Osteoblast (primary cell): ENCODE measurements around the gene KAT6B. TPM values are rescaled to one million over a fixed set of nuclear protein-coding genes. Genes with fewer than 3 reads are reported as not detected.
A peak's percentile ranks its signal among the peaks of the same experiment; 100 is the strongest.

Experiments used
- DNase-seq: peaks from one replicate; pipeline ENCODE4 v3.0.0; 2011; ENCODE audit warnings: low spot score, mixed read lengths; ENCODE audit not compliant: insufficient read length; ENCODE audit errors: missing footprints
- H2AFZ ChIP-seq: 2 replicates; pipeline ENCODE4 v1.6.0; 2011; ENCODE audit warnings: mild to moderate bottlenecking, low read length
- H3K27ac ChIP-seq: 2 replicates; pipeline ENCODE4 v1.5.1; 2011; ENCODE audit warnings: mild to moderate bottlenecking, low read depth, low read length, moderate library complexity
- H3K27me3 ChIP-seq: 2 replicates; pipeline ENCODE4 v1.6.0; 2012; ENCODE audit warnings: mild to moderate bottlenecking, control low read depth, inconsistent platforms, low read length, moderate library complexity; ENCODE audit not compliant: insufficient read depth
- H3K36me3 ChIP-seq: 2 replicates; pipeline ENCODE4 v1.5.1; 2011; ENCODE audit warnings: mild to moderate bottlenecking, low read length, control low read depth, moderate library complexity; ENCODE audit not compliant: insufficient read depth
- H3K4me1 ChIP-seq: 2 replicates; pipeline ENCODE4 v1.5.1; 2011; ENCODE audit warnings: mild to moderate bottlenecking, low read length, control low read depth, moderate library complexity; ENCODE audit not compliant: insufficient read depth
- H3K4me2 ChIP-seq: 2 replicates; pipeline ENCODE4 v1.6.0; 2011; ENCODE audit warnings: mild to moderate bottlenecking, low read length; ENCODE audit not compliant: insufficient read depth
- H3K4me3 ChIP-seq: fragments of 200-600 bp; sonication (generic); 3 replicates; pipeline ENCODE4 v1.5.1; 2012; ENCODE audit warnings: mild to moderate bottlenecking, low read length, inconsistent platforms; ENCODE audit not compliant: insufficient read depth
- H3K79me2 ChIP-seq: 2 replicates; pipeline ENCODE4 v1.6.0; 2012; ENCODE audit warnings: mild to moderate bottlenecking, low read length, control low read depth, inconsistent platforms; ENCODE audit not compliant: insufficient read depth
- H3K9me3 ChIP-seq: 2 replicates; pipeline ENCODE4 v1.5.1; 2011; ENCODE audit warnings: low read depth, low read length, control low read depth
- H4K20me1 ChIP-seq: 2 replicates; pipeline ENCODE4 v1.6.0; 2012; ENCODE audit warnings: mild to moderate bottlenecking, low read length, control low read depth; ENCODE audit not compliant: insufficient read depth
- CTCF ChIP-seq: IDR thresholded peaks from 2 replicates; pipeline ENCODE4 v1.5.1; 2011; ENCODE audit warnings: mild to moderate bottlenecking, low read depth, low read length, moderate library complexity; ENCODE audit errors: extremely low read depth
- total RNA-seq: library from RNA; depleted of rRNA; stranded (reverse); fragments of >200 nt; gene quantifications from 2 replicates; pipeline ENCODE4 v1.2.3, GENCODE V29; 2012

The KAT6B gene
- total RNA-seq, 1 donor = 24.6 TPM

GRCh38 chr10:74808501-74808900 lies 17.9 kb upstream of the KAT6B start:
- H3K79me2 ChIP-seq = no peaks in the 10 kb centered on the region
- no peak overlapping the region for H2AFZ ChIP-seq
- H3K4me3 ChIP-seq = no peak overlapping the region
- no peaks in the 10 kb centered on the region for H4K20me1 ChIP-seq
- H3K36me3 ChIP-seq = no peaks in the 10 kb centered on the region
- H3K4me1 ChIP-seq = no peaks in the 10 kb centered on the region
- no peak overlapping the region for H3K27ac ChIP-seq
- H3K9me3 ChIP-seq = no peaks in the 10 kb centered on the region
- no peak for TF ChIP-seq CTCF
- no peak for DNase-seq
- H3K27me3 ChIP-seq = no peaks in the 10 kb centered on the region
- H3K4me2 ChIP-seq = no peak overlapping the region

- no peak for TF ChIP-seq CTCF
- DNase-seq = no peak
- no peak overlapping the region for H3K4me3 ChIP-seq
Measured at GRCh38 chr10:74810087-74810486, 16.3 kb upstream of the KAT6B start.

GRCh38 chr10:74813381-74814259 lies 12.8 kb upstream of the KAT6B start:
- Histone ChIP-seq H4K20me1 (no peaks in the 10 kb centered on the region), H3K4me3 (no peak overlapping the region), H3K27ac (no peak overlapping the region), H3K4me1 (no peaks in the 10 kb centered on the region), H3K79me2 (no peaks in the 10 kb centered on the region), H3K9me3 (no peaks in the 10 kb centered on the region), H2AFZ (peak overlapping the region; percentile 47), H3K36me3 (no peaks in the 10 kb centered on the region), H3K27me3 (no peaks in the 10 kb centered on the region), H3K4me2 (no peak overlapping the region)
- TF ChIP-seq CTCF = no peak
- no peak for DNase-seq

More at GRCh38 chr10:74810087-74810486, 16.3 kb upstream of the KAT6B start:
- H2AFZ ChIP-seq = no peak overlapping the region
- no peaks in the 10 kb centered on the region for H3K9me3 ChIP-seq
- H3K27ac ChIP-seq = no peak overlapping the region
- no peaks in the 10 kb centered on the region for H3K27me3 ChIP-seq
- no peaks in the 10 kb centered on the region for H3K79me2 ChIP-seq
- H3K4me2 ChIP-seq = no peak overlapping the region
- H4K20me1 ChIP-seq = no peaks in the 10 kb centered on the region
- H3K4me1 ChIP-seq = no peaks in the 10 kb centered on the region
- H3K36me3 ChIP-seq = no peaks in the 10 kb centered on the region

GRCh38 chr10:74814797-74815196 lies 11.6 kb upstream of the KAT6B start:
- DNase-seq = no peak
- TF ChIP-seq CTCF = no peak

More at GRCh38 chr10:74814797-74815196, 11.6 kb upstream of the KAT6B start:
- H3K4me2 ChIP-seq = no peak overlapping the region
- H3K79me2 ChIP-seq = no peaks in the 10 kb centered on the region
- H3K9me3 ChIP-seq = no peaks in the 10 kb centered on the region
- H3K27ac ChIP-seq = no peak overlapping the region
- H4K20me1 ChIP-seq = no peaks in the 10 kb centered on the region
- H3K27me3 ChIP-seq = no peaks in the 10 kb centered on the region
- H3K36me3 ChIP-seq = no peaks in the 10 kb centered on the region
- no peak overlapping the region for H2AFZ ChIP-seq
- no peak overlapping the region for H3K4me3 ChIP-seq
- no peaks in the 10 kb centered on the region for H3K4me1 ChIP-seq
